Peyer's patch (tissue), 4 donors: ENCODE results near the gene NPVF. TPM values are rescaled to one million over a fixed set of nuclear protein-coding genes. Genes with fewer than 3 reads are reported as not detected.

Experiments used
- DNase-seq, 3 donors: peaks; one replicate each; pipeline ENCODE4 v3.0.0-alpha.2; 2017 to 2019
- H3K27ac ChIP-seq, 4 donors: fragments of 200-600 bp; sonication (generic); one replicate each; pipeline ENCODE4 v1.5.1; 2016 to 2019
- H3K27me3 ChIP-seq, 2 donors: fragments of 200-600 bp; sonication (generic); one replicate each; pipeline ENCODE4 v1.5.1; 2019
- H3K36me3 ChIP-seq, 3 donors: fragments of 200-600 bp; sonication (generic); one replicate each; pipeline ENCODE4 v1.5.1; 2016 to 2019
- H3K4me1 ChIP-seq, 4 donors: fragments of 200-600 bp; sonication (generic); one replicate each; pipeline ENCODE4 v1.5.1; 2016 to 2019
- H3K4me3 ChIP-seq, 4 donors: fragments of 200-600 bp; sonication (generic); 1 replicate in 3 of 4; 2 replicates in 1 of 4; pipeline ENCODE4 v1.5.1; 2016 to 2019; ENCODE audit warnings: mild to moderate bottlenecking in 1 of 4
- H3K9me3 ChIP-seq, 4 donors: fragments of 200-600 bp; sonication (generic); one replicate each; pipeline ENCODE4 v1.5.1; 2016 to 2019; ENCODE audit warnings: mild to moderate bottlenecking in 1 of 4
- POLR2A ChIP-seq, 2 donors: fragments of 450-650 bp; IDR thresholded peaks; one replicate each; pipeline ENCODE4 v1.5.1; 2017; ENCODE audit warnings: antibody characterized with exemption in 2 of 2, mild to moderate bottlenecking in 2 of 2, moderate library complexity in 2 of 2
- total RNA-seq, 4 donors: library from RNA; depleted of rRNA; stranded (reverse); fragments of >200 nt; gene quantifications; one replicate each; pipeline ENCODE4 v1.1.0, GENCODE V29; 2016
- TF ChIP-seq, protein P1 (sequence below), 6 experiments: fragments of 450-650 bp in 4 of 6; fragments of 200-600 bp in 2 of 6; sonication (generic) in 1 of 6; IDR thresholded peaks; one replicate each; pipeline ENCODE4 v1.5.1; 2017 to 2019; ENCODE audit warnings: antibody characterized with exemption in 6 of 6, mild to moderate bottlenecking in 3 of 6, moderate library complexity in 1 of 6

Gene NPVF
- total RNA-seq, 4 donors from 2014 or later, result not detected

DNA sequence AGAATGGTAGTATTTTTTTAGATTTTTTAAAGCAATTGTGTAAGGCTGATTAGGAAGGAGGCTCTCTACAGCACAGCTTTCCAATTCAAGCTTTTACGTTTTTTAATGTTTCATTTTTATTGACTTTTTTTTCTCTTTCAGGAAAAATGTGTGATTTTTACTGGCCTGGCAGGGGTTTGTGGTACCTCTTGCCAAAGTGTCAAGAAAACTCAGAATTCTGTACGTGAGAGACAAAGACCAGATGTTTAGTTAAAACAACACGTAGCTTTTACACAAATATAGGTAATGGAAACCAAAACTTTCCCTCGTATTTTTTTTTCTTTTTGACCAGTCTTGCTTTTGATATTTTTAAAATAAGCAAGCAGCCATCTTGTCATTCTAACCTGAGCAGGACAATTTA, 6.0 kb upstream of the NPVF start:
- Histone ChIP-seq H3K4me1 (no peaks in the 10 kb centered on the region), H3K27me3 (no peaks in the 10 kb centered on the region), H3K27ac (no peak overlapping the region), H3K36me3 (no peaks in the 10 kb centered on the region), H3K4me3 (no peak overlapping the region), H3K9me3 (no peaks in the 10 kb centered on the region)
- no peak for DNase-seq
- no peak for TF ChIP-seq POLR2A (IDR thresholded peaks at IDR 0.05)
- TF ChIP-seq, protein P1, sequence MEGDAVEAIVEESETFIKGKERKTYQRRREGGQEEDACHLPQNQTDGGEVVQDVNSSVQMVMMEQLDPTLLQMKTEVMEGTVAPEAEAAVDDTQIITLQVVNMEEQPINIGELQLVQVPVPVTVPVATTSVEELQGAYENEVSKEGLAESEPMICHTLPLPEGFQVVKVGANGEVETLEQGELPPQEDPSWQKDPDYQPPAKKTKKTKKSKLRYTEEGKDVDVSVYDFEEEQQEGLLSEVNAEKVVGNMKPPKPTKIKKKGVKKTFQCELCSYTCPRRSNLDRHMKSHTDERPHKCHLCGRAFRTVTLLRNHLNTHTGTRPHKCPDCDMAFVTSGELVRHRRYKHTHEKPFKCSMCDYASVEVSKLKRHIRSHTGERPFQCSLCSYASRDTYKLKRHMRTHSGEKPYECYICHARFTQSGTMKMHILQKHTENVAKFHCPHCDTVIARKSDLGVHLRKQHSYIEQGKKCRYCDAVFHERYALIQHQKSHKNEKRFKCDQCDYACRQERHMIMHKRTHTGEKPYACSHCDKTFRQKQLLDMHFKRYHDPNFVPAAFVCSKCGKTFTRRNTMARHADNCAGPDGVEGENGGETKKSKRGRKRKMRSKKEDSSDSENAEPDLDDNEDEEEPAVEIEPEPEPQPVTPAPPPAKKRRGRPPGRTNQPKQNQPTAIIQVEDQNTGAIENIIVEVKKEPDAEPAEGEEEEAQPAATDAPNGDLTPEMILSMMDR (IDR thresholded peaks at IDR 0.05), result no peak

DNA sequence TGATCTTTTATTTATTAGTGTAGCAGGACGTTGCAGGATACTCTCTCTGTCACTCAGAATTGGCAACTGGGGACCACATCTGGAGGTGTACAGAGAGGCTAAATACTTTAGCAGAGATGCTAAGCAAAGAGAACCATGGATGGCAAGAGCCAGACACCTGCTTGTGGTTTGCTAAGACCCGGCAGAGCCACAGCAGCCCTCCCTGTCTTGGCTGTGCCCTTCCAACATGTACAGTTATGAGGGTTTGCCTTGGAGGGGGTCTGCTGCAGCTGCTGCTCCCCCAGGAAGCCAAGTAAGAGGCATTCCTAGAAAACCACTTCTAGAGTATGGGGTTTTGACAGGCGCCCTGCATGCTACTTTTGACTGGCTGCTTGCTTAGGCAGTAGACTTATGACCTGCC, 5.1 kb downstream of the NPVF start:
- H3K4me3 ChIP-seq, result no peak overlapping the region
- DNase-seq, result no peak
- H3K27ac ChIP-seq, result no peak overlapping the region
- TF ChIP-seq POLR2A (IDR thresholded peaks at IDR 0.05), result no peak
- TF ChIP-seq, protein P1 (IDR thresholded peaks at IDR 0.05), result no peak
- peaks cover 0 to 6% (median 0%) of the 10 kb centered on the region in 4 donors for H3K4me1 ChIP-seq
- H3K27me3 ChIP-seq, result no peaks in the 10 kb centered on the region
- no peaks in the 10 kb centered on the region for H3K36me3 ChIP-seq
- no peaks in the 10 kb centered on the region for H3K9me3 ChIP-seq

DNA sequence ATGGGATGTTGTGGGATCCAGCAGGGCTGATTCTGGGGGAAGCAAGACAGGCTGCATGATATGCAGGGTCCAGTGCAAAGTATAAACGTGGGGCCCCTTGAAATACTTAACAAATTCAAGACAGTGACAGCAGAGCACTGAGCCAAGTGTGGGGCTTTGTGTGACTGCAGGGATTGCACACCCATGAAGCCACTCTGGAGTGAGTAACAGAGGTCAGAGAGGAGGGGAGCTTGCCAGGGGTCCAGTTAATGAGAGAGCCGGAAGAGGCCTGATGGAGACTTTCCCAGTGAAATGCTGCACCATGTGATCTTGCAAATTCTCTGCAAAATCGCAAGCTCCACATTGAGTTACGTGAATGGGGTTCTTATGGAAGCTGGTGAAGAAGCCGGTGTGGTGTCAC, 5.6 kb downstream of the NPVF start:
- Histone ChIP-seq H3K27me3 (no peaks in the 10 kb centered on the region), H3K36me3 (no peaks in the 10 kb centered on the region), H3K4me3 (no peak overlapping the region), H3K27ac (no peak overlapping the region), H3K4me1 (peaks cover 0 to 6% (median 0%) of the 10 kb centered on the region in 4 donors), H3K9me3 (no peaks in the 10 kb centered on the region)
- no peak for DNase-seq
- TF ChIP-seq, protein P1 (IDR thresholded peaks at IDR 0.05), result no peak
- no peak for TF ChIP-seq POLR2A (IDR thresholded peaks at IDR 0.05)

DNA sequence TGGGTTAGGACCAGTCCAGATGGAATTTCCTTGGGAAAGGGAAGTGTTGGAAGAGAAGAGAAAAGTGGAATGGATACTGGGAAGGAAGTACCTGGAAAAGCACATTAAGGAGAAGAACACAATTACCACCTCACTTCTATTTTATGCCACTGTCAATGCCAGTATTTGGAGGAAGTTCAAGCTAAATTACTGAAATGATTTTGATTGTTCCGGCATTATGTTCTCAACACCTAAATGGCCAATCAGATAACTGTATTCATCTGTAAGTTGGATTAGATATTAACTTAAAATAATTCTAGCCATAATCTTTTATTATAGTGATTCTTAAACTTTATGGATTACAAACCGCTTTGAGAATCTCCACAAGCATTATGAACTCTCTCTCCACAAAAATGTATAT, 7.3 kb downstream of the NPVF start:
- DNase-seq, result no peak
- H3K4me3 ChIP-seq, result no peak overlapping the region
- peaks cover 0 to 6% (median 0%) of the 10 kb centered on the region in 4 donors for H3K4me1 ChIP-seq
- TF ChIP-seq, protein P1 (IDR thresholded peaks at IDR 0.05), result no peak
- no peak for TF ChIP-seq POLR2A (IDR thresholded peaks at IDR 0.05)
- H3K27me3 ChIP-seq, result no peaks in the 10 kb centered on the region
- no peaks in the 10 kb centered on the region for H3K36me3 ChIP-seq
- no peaks in the 10 kb centered on the region for H3K9me3 ChIP-seq
- no peak overlapping the region for H3K27ac ChIP-seq

DNA sequence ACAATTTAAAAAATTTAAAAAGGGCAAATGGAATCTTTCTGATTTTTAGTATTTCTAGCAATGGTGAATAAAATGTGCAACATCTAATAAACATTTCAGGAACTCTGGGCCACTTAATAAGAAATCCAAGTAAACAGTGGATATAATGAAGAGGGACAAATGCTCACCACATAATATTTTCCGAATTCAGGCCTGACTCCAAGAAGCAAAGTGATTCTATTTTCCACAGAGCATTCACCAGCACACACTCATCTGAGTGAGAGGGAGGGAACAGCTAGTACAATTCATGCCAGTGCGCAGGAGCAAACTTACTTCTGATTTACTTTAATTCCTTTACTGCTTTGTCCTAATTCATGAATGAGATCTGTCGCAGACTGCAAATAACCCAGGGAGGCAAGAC, 10.1 kb downstream of the NPVF start:
- no peaks in the 10 kb centered on the region for H3K36me3 ChIP-seq
- TF ChIP-seq POLR2A (IDR thresholded peaks at IDR 0.05), result no peak
- TF ChIP-seq, protein P1 (IDR thresholded peaks at IDR 0.05), result no peak
- H3K4me3 ChIP-seq, result no peak overlapping the region
- no peaks in the 10 kb centered on the region for H3K27me3 ChIP-seq
- DNase-seq, result no peak
- H3K4me1 ChIP-seq, result peaks cover 0 to 6% (median 0%) of the 10 kb centered on the region in 4 donors
- no peaks in the 10 kb centered on the region for H3K9me3 ChIP-seq
- no peak overlapping the region for H3K27ac ChIP-seq

DNA sequence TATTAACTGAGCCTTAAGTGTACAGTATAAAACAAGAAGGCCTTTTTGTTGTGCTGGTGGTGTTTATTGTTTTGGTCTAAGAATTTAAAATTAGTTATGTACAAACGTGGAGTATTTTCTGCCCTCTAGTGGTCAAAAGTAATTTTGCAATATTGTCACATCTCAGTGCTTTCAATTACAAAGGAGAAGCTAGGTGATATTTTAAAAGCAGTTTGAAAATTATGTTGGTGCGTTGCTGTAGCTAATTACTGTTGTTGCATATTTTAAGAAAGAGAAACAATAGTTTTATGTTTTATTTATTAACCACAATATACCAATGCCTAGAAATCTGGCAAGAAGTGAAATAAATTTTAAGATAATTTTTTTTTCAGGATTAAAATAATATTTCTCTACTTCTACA, 11.4 kb downstream of the NPVF start:
- Histone ChIP-seq H3K4me1 (peaks cover 0 to 6% (median 0%) of the 10 kb centered on the region in 4 donors), H3K36me3 (no peaks in the 10 kb centered on the region), H3K27me3 (no peaks in the 10 kb centered on the region), H3K9me3 (no peaks in the 10 kb centered on the region), H3K4me3 (no peak overlapping the region), H3K27ac (no peak overlapping the region)
- DNase-seq, result no peak
- TF ChIP-seq, protein P1 (IDR thresholded peaks at IDR 0.05), result peak; percentile 52 to 85 (median 70)
- no peak for TF ChIP-seq POLR2A (IDR thresholded peaks at IDR 0.05)
